ENCODE data around the gene ABCA7. TPM values are rescaled to one million over a fixed set of nuclear protein-coding genes. Genes with fewer than 3 reads are reported as not detected.
A peak's percentile ranks its signal among the peaks of the same experiment; 100 is the strongest.

ABCA7 gene
- total and polyA plus RNA-seq, 2 of the 13 experiments (the other 11 are each of a cell fraction or from before 2014, with no cell fraction given), result 4.4 to 32.4 TPM

- TF ChIP-seq RBFOX2 (IDR thresholded peaks at IDR 0.05; ENCODE audit: low read depth, low read length) (0 out of 2 replicates have a peak, but pooled peaks have one; percentile 24), KMT2B (CRISPR knock-in tag; IDR thresholded peaks at IDR 0.05) (no peak), GATAD1 (CRISPR knock-in tag; IDR thresholded peaks at IDR 0.05) (no peak), ZNF280B (CRISPR knock-in tag; IDR thresholded peaks at IDR 0.05; ENCODE audit: borderline replicate concordance) (no peak), TBX3 (IDR thresholded peaks at IDR 0.05; ENCODE audit: borderline replicate concordance) (no peak), NCOR1 (IDR thresholded peaks at IDR 0.05; ENCODE audit: borderline replicate concordance, low read length) (no peak), ZNF768 (CRISPR knock-in tag; IDR thresholded peaks at IDR 0.05) (0 out of 2 replicates have a peak, but pooled peaks have one; percentile 9), CENPT (CRISPR knock-in tag; IDR thresholded peaks at IDR 0.05; ENCODE audit: low read depth) (no peak), ZNF296 (CRISPR knock-in tag; conservative IDR thresholded peaks at IDR 0.05) (no peak), MAF1 (CRISPR knock-in tag; IDR thresholded peaks at IDR 0.05; ENCODE audit: borderline replicate concordance) (no peak), CREB1 (IDR thresholded peaks at IDR 0.05) (no peak), CREB1 (CRISPR knock-in tag; IDR thresholded peaks at IDR 0.05) (no peak), ZNF740 (CRISPR knock-in tag; IDR thresholded peaks at IDR 0.05) (no peak)
- TF ChIP-seq, protein P1, sequence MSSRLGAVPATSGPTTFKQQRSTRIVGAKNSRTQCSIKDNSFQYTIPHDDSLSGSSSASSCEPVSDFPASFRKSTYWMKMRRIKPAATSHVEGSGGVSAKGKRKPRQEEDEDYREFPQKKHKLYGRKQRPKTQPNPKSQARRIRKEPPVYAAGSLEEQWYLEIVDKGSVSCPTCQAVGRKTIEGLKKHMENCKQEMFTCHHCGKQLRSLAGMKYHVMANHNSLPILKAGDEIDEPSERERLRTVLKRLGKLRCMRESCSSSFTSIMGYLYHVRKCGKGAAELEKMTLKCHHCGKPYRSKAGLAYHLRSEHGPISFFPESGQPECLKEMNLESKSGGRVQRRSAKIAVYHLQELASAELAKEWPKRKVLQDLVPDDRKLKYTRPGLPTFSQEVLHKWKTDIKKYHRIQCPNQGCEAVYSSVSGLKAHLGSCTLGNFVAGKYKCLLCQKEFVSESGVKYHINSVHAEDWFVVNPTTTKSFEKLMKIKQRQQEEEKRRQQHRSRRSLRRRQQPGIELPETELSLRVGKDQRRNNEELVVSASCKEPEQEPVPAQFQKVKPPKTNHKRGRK (CRISPR knock-in tag; IDR thresholded peaks at IDR 0.05), result no peak
- TF ChIP-seq, protein P2, sequence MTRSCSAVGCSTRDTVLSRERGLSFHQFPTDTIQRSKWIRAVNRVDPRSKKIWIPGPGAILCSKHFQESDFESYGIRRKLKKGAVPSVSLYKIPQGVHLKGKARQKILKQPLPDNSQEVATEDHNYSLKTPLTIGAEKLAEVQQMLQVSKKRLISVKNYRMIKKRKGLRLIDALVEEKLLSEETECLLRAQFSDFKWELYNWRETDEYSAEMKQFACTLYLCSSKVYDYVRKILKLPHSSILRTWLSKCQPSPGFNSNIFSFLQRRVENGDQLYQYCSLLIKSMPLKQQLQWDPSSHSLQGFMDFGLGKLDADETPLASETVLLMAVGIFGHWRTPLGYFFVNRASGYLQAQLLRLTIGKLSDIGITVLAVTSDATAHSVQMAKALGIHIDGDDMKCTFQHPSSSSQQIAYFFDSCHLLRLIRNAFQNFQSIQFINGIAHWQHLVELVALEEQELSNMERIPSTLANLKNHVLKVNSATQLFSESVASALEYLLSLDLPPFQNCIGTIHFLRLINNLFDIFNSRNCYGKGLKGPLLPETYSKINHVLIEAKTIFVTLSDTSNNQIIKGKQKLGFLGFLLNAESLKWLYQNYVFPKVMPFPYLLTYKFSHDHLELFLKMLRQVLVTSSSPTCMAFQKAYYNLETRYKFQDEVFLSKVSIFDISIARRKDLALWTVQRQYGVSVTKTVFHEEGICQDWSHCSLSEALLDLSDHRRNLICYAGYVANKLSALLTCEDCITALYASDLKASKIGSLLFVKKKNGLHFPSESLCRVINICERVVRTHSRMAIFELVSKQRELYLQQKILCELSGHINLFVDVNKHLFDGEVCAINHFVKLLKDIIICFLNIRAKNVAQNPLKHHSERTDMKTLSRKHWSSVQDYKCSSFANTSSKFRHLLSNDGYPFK (CRISPR knock-in tag; IDR thresholded peaks at IDR 0.05; ENCODE audit: borderline replicate concordance), result no peak
- TF ChIP-seq, protein P3, sequence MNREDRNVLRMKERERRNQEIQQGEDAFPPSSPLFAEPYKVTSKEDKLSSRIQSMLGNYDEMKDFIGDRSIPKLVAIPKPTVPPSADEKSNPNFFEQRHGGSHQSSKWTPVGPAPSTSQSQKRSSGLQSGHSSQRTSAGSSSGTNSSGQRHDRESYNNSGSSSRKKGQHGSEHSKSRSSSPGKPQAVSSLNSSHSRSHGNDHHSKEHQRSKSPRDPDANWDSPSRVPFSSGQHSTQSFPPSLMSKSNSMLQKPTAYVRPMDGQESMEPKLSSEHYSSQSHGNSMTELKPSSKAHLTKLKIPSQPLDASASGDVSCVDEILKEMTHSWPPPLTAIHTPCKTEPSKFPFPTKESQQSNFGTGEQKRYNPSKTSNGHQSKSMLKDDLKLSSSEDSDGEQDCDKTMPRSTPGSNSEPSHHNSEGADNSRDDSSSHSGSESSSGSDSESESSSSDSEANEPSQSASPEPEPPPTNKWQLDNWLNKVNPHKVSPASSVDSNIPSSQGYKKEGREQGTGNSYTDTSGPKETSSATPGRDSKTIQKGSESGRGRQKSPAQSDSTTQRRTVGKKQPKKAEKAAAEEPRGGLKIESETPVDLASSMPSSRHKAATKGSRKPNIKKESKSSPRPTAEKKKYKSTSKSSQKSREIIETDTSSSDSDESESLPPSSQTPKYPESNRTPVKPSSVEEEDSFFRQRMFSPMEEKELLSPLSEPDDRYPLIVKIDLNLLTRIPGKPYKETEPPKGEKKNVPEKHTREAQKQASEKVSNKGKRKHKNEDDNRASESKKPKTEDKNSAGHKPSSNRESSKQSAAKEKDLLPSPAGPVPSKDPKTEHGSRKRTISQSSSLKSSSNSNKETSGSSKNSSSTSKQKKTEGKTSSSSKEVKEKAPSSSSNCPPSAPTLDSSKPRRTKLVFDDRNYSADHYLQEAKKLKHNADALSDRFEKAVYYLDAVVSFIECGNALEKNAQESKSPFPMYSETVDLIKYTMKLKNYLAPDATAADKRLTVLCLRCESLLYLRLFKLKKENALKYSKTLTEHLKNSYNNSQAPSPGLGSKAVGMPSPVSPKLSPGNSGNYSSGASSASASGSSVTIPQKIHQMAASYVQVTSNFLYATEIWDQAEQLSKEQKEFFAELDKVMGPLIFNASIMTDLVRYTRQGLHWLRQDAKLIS (CRISPR knock-in tag; IDR thresholded peaks at IDR 0.05), result no peak
- TF ChIP-seq, protein P4, sequence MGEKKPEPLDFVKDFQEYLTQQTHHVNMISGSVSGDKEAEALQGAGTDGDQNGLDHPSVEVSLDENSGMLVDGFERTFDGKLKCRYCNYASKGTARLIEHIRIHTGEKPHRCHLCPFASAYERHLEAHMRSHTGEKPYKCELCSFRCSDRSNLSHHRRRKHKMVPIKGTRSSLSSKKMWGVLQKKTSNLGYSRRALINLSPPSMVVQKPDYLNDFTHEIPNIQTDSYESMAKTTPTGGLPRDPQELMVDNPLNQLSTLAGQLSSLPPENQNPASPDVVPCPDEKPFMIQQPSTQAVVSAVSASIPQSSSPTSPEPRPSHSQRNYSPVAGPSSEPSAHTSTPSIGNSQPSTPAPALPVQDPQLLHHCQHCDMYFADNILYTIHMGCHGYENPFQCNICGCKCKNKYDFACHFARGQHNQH (CRISPR knock-in tag; IDR thresholded peaks at IDR 0.05), result no peak
These were observed 54.1 kb downstream of the ABCA7 start (continued) for GRCh38 chr19:1093811-1094553.

Measured in HepG2 (cell line).